ENCODE measurements around the gene CNN2.

Gene CNN2

DNA sequence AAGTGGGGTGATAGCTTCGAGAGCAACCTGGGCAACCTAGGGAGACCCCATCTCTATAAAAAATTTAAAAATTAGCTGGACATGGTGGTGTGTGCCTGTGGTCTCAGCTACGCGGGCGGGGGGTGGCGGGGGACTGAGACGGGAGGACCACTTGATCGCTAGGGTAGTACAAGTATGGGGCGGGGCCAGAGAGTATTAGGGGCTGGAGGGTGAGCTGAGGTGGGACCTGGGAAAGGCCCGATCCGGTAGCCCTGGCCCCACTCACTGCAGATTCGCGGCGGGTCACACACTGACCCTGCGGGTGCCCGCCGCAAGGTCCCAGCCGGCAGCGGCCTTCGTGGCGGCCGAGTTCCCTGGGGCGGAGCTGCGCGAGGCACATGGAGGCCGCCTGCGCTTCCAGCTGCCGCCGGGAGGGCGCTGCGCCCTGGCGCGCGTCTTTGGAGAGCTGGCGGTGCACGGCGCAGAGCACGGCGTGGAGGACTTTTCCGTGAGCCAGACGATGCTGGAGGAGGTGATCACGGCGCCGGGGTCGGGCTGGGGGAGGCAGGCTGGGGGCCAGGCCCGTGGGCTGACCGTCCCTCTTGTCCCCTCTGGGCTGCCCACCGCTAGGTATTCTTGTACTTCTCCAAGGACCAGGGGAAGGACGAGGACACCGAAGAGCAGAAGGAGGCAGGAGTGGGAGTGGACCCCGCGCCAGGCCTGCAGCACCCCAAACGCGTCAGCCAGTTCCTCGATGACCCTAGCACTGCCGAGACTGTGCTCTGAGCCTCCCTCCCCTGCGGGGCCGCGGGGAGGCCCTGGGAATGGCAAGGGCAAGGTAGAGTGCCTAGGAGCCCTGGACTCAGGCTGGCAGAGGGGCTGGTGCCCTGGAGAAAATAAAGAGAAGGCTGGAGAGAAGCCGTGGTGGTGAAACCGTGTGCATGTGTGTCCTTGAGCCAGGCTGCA lies 38.5 kb downstream of the CNN2 start:
- FAIRE-seq (no peak), DNase-seq (ENCODE audit: low spot score) (no peak)

DNA sequence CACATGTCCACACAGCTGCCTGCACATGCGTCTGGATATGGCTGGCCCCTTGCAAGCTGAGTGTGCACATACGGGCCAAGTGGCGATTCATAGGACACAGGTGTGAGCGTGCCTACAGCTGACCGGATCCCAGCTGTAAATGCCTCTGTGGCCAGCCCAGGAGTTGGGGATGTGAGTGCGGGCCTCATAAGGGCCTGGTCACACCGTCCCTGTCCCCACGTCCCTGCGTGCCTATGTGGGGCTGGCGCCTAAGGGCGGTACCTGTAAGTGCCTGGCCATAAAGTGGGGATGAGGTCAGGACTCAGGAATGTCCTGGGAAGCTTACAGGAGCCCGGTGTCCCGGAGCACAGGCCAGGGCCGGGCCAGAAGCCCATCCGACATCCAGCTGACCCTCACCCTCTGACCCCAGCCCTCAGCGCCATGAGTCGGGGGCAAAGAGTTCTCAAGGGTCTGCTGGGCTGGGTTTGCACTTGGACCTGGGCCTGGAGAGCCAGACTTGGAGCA lies 39.2 kb downstream of the CNN2 start:
- peak; percentile 44 for DNase-seq (ENCODE audit: low spot score)
- no peak for FAIRE-seq

DNA sequence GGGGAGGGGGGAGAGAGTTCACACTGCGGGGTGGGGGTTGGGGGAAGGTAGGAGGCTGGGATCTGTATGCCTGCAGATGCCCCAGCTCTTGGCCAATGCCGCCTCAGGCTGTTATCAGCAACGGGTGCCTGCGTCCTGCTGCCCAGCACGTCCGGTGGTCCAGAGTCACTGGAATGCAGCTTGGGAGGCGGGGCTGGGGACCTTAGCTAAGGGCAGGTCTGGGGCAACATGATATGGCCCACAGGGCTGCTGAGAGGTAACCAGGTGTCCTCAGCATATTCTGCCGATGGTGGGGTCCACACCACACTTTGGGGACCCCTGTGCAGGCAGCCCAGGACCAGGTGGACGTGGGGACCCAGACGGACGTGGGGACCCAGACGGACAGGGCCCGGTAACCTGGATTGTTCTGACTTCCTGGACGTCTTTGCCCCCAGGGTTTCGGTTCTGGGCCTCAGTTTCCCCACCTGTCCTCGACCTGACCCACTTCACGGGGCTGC lies 39.9 kb downstream of the CNN2 start:
- FAIRE-seq = no peak
- DNase-seq (ENCODE audit: low spot score) = no peak

- FAIRE-seq (no peak), DNase-seq (ENCODE audit: low spot score) (no peak)
Measured at GRCh38 chr19:1066748-1067340, 40.4 kb downstream of the CNN2 start, which contains the start of gene ARHGAP45. ARHGAP45 (plus strand) TSS chr19:1067167; CDS start chr19:1067406, 239 bp downstream.

GRCh38 chr19:1067341-1067957 lies 41.0 kb downstream of the CNN2 start:
- FAIRE-seq = no peak
- DNase-seq (ENCODE audit: low spot score) = no peak

DNA sequence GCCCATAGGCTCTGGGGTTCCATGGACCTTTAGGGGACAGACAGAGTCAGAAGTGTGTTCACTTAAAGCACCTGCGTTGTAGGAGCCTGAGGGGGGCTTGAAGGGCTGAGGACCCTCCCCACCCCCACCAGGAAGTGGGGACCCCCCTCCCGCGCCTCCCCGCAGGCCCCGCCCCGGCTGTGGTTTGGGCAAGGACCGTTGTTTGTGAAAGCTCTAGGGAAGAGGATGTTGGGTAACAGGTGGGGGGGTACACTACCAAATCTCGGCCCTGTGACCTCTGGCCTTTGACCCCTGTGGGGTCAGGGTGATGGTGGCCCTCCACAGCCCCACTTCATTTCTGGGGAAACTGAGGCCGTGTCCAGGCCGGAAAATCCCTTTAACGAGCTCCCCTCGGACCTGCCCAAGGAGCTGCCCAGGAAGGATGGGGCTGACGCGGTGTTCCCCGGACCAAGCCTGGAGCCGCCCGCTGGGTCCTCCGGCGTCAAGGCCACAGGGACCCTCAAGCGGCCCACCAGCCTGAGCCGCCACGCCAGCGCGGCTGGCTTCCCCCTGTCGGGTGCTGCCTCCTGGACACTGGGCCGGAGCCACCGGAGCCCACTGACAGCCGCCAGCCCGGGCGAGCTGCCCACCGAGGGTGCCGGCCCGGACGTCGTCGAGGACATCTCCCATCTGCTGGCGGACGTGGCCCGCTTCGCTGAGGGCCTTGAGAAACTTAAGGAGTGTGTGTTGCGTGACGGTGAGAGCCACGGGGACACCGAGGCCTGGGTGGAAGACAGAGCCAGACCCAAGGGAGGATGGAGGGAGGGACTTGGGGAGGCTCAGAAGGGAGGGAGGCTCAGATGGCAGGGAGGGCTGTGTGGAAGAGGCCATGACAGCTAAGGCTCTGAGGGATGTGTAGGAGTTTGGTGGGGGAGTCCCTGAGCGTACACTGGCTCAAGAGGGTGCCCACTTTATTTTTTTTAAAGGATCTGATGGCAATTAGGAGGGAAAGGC lies 41.9 kb downstream of the CNN2 start:
- DNase-seq (ENCODE audit: low spot score) (no peak), FAIRE-seq (no peak)

DNA sequence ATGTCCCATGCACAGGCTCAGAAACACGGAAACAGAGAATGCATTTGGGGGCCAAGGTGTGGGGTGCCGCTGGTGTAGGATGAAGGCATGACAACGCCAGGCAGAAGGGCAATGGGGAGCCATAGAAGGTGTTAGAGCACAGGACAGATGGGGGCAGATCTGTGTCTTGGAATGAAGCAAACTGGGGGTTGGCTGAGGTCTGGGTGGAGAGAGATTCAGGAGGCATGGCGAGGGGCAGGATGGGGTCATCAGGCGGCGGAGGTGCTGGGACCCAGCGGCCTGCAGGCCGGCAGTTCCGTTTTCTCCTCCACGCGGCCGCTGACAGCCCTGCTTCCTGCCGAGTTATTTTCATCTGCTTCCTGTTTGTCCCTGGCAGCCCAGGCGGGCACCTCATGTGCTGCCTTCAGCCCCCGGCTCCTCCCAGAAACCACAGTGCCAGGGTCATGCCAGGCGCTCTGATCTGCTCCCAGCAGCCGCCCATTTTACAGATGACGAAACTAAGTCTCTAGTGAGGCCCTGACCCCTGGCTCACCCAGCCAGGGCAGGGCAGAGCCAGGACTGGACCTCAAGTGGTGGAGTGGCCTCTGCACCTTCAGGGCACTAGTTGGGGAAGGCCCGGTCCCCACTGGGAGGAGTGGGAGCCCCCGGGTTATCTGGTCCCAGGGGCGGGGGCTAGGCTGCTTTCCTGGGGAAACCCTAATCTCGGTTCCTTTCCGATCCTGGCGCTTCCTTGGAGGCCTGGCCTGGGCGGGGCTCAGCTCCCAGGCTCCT lies 42.8 kb downstream of the CNN2 start:
- DNase-seq (ENCODE audit: low spot score) = no peak
- no peak for FAIRE-seq

DNA sequence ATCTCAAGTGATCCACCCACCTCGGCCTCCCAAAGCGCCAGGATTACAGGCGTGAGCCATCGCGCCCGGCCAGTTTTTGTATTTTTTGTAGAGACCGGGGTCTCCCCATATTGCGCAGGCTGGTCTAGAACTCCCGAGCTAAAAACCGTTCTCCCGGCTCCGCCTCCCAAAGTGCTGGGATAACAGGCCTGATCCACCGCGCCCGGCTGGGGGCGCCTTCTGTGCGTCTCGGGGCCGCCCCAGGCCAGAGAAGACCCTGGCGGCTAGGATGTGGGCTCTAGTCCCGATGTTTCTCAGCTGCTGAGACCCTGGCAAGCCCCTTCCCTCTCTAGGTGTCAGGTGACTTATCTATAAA lies 44.1 kb downstream of the CNN2 start:
- no peak for FAIRE-seq

GRCh38 chr19:1070931-1071791 lies 44.8 kb downstream of the CNN2 start:
- DNase-seq (ENCODE audit: low spot score) (no peak), FAIRE-seq (no peak)

More for the DNA sequence above, 44.1 kb downstream of the CNN2 start:
- DNase-seq (ENCODE audit: low spot score) = no peak

GRCh38 chr19:1072371-1073015 lies 46.1 kb downstream of the CNN2 start:
- no peak for DNase-seq (ENCODE audit: low spot score)
- FAIRE-seq = no peak

- DNase-seq (ENCODE audit: low spot score) = no peak
- FAIRE-seq = no peak
Measured at GRCh38 chr19:1073063-1073955, 46.9 kb downstream of the CNN2 start.

DNA sequence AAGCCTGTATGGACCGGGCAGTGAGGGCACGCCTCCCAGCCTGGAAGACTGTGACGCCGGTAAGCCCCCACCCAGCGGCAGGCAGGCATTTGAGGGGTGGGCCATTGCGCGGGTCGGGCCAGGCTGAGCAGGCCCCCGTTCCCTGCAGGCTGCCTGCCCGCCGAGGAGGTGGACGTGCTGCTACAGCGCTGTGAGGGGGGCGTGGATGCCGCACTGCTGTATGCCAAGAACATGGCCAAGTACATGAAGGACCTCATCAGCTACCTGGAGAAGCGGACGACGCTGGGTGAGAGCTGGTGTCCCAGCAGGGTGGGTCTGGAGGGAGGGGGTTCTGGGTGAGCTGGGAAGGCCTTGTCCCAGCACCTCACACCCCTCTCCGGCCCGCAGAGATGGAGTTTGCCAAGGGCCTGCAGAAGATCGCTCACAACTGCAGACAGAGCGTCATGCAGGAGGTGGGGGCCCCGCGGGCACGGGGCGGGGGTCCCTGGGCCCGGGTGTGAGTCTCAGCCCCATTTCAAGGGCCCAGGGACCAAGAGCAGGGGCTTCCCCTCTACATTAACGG lies 47.6 kb downstream of the CNN2 start:
- FAIRE-seq = no peak
- DNase-seq (ENCODE audit: low spot score) = no peak

DNA sequence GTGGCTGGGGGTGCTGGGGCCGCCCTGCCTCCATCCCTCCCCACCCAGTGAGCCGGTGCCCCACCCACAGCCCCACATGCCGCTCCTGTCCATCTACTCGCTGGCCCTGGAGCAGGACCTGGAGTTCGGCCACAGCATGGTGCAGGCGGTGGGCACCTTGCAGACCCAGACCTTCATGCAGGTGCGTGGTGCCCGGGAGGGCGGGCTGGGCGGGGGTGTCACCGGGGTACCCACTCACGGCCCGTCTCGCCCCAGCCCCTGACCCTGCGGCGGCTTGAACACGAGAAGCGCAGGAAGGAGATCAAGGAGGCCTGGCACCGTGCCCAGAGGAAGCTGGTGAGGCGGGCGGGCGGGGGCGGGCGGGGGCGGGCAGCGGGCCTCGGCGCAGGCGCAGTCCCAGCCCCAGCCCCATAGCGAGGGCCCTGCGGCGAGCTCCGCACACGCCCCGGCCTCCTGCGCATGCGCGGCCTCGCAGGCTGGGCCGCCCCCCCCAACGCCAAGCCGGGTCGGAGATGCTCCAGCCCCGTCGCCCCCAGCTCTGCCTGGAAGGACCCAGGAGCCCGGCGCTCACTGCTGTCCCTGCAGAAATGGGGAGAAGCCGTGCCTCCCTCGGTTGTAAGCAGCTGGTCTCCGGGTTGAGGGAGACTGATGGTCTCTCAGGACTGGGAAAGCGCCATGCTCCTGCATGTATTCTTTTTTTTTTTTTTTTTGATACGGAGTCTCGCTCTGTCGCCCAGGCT lies 48.3 kb downstream of the CNN2 start:
- FAIRE-seq = no peak

DNA sequence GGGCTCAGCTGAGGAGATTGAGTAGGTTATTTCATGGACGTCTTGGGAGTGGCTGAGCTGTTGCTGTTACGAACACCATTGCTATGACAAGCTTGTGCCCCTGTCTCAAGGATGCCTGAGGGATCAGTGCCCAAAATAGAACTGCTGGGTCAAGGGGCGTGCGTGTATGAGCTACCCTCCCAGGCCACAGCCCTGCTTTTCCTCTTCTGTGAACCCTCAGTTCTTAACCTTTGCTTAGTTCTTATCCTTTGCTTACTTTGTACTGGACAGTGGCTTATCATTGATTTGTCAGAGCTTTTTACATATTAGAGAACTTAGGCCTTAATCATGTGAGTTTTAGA lies 49.6 kb downstream of the CNN2 start:
- FAIRE-seq = no peak

More for the DNA sequence above, 48.3 kb downstream of the CNN2 start:
- peak; percentile 51 for DNase-seq (ENCODE audit: low spot score)

DNA sequence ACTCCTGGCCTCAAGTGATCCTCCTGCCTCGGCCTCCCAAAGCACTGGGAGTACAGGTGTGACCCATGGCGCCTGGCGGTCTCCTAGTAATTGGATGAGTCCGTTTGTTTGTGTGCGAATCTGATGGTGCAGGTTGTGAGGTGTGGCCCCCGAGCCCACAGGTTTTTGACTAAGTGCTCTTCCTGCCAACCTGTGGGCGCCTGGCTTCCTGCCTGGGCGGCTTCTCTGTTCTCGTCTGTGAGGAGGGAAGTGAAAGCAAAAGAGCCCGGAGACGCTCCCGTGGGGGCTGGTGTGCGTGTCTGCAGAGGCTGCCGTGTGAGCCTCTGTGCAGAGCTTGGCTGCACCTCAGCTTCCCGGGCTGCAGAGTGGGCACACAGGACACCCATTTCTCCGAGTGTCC lies 50.5 kb downstream of the CNN2 start:
- no peak for FAIRE-seq
- peak; percentile 25 for DNase-seq (ENCODE audit: low spot score)

More for the DNA sequence above, 49.6 kb downstream of the CNN2 start:
- DNase-seq (ENCODE audit: low spot score) = no peak

GRCh38 chr19:1079566-1080111 lies 53.2 kb downstream of the CNN2 start:
- DNase-seq (ENCODE audit: low spot score) (no peak), FAIRE-seq (no peak)
